Neuronal stem cell (in vitro differentiated cells): Measurements from ENCODE around the gene ATP9B.

Experiments used
- DNase-seq: peaks from one replicate; pipeline ENCODE4 v3.0.0-alpha.2; 2013; ENCODE audit warnings: low spot score
- H2AFZ ChIP-seq: one replicate; pipeline ENCODE4 v1.6.1; 2013; ENCODE audit warnings: mild to moderate bottlenecking, low read length, inconsistent platforms
- H2AK5ac ChIP-seq: 2 replicates; pipeline ENCODE4 v1.6.1; 2013; ENCODE audit warnings: low read depth, mild to moderate bottlenecking, inconsistent platforms, low read length, moderate library complexity, mixed read lengths
- H2BK120ac ChIP-seq: 2 replicates; pipeline ENCODE4 v1.6.1; 2013; ENCODE audit warnings: low read depth, mild to moderate bottlenecking, inconsistent platforms, low read length, moderate library complexity, mixed read lengths
- H2BK12ac ChIP-seq: one replicate; pipeline ENCODE4 v1.6.1; 2013; ENCODE audit warnings: low read length, inconsistent platforms
- H2BK15ac ChIP-seq: 2 replicates; pipeline ENCODE4 v1.6.1; 2013; ENCODE audit warnings: mild to moderate bottlenecking, low read length, inconsistent platforms, mixed read lengths
- H2BK5ac ChIP-seq: one replicate; pipeline ENCODE4 v1.6.1; 2013; ENCODE audit warnings: inconsistent platforms, mild to moderate bottlenecking, low read length, moderate library complexity
- H3K14ac ChIP-seq: one replicate; pipeline ENCODE4 v1.6.1; 2013; ENCODE audit warnings: low read length, inconsistent platforms
- H3K18ac ChIP-seq: 2 replicates; pipeline ENCODE4 v1.6.1; 2013; ENCODE audit warnings: low read length, inconsistent platforms
- H3K23ac ChIP-seq: 2 replicates; pipeline ENCODE4 v1.6.1; 2013; ENCODE audit warnings: low read depth, mild to moderate bottlenecking, mixed read lengths, low read length, inconsistent platforms; ENCODE audit not compliant: poor library complexity
- H3K27ac ChIP-seq: replicated peaks from 3 replicates; pipeline ENCODE4 v1.5.1; 2013; ENCODE audit warnings: low read length, inconsistent platforms
- H3K27me3 ChIP-seq, 3 experiments: 2 replicates each; pipeline ENCODE4 v1.6.1; 2013; ENCODE audit warnings: low read length in 3 of 3, mild to moderate bottlenecking in 2 of 3, inconsistent platforms in 1 of 3, low read depth in 1 of 3, mixed read lengths in 1 of 3, moderate library complexity in 1 of 3; ENCODE audit not compliant: control insufficient read depth in 3 of 3, insufficient read depth in 3 of 3
- H3K36me3 ChIP-seq, 2 donors: replicated peaks in 1 of 2; 2 replicates each; pipeline ENCODE4 v1.6.1; 2013; ENCODE audit warnings: low read length in 2 of 2; ENCODE audit not compliant: control insufficient read depth in 2 of 2, insufficient read depth in 2 of 2
- H3K4ac ChIP-seq: 2 replicates; pipeline ENCODE4 v1.6.1; 2013; ENCODE audit warnings: inconsistent platforms, mild to moderate bottlenecking, low read length, moderate library complexity
- H3K4me1 ChIP-seq, 2 donors: 1 replicate in 1 of 2; 2 replicates in 1 of 2; pipeline ENCODE4 v1.6.1; 2013; ENCODE audit warnings: low read length in 2 of 2, low read depth in 1 of 2; ENCODE audit not compliant: control insufficient read depth in 2 of 2, insufficient read depth in 1 of 2
- H3K4me2 ChIP-seq: one replicate; pipeline ENCODE4 v1.6.1; 2013; ENCODE audit warnings: mild to moderate bottlenecking, low read length, inconsistent platforms; ENCODE audit not compliant: insufficient read depth, poor library complexity, severe bottlenecking
- H3K4me3 ChIP-seq, 2 donors: 2 replicates each; pipeline ENCODE4 v1.5.1; 2013; ENCODE audit warnings: low read length in 2 of 2, mild to moderate bottlenecking in 2 of 2, inconsistent platforms in 1 of 2, moderate library complexity in 1 of 2
- H3K79me1 ChIP-seq: one replicate; pipeline ENCODE4 v1.6.1; 2013; ENCODE audit warnings: low read depth, mild to moderate bottlenecking, inconsistent platforms, low read length, moderate library complexity
- H3K9ac ChIP-seq: one replicate; pipeline ENCODE4 v1.6.1; 2013; ENCODE audit warnings: mild to moderate bottlenecking, low read depth, low read length, inconsistent platforms; ENCODE audit not compliant: poor library complexity
- H3K9me3 ChIP-seq, 2 donors: replicated peaks in 1 of 2; 2 replicates each; pipeline versions ENCODE3 to v1.6.1; 2013; ENCODE audit warnings: low read length in 2 of 2, mild to moderate bottlenecking in 2 of 2, inconsistent platforms in 1 of 2, low read depth in 1 of 2, mixed read lengths in 1 of 2, moderate library complexity in 1 of 2; ENCODE audit not compliant: control insufficient read depth in 2 of 2, insufficient read depth in 1 of 2
- H4K8ac ChIP-seq: one replicate; pipeline ENCODE4 v1.6.1; 2013; ENCODE audit warnings: low read depth, mild to moderate bottlenecking, inconsistent platforms, low read length, moderate library complexity
- H4K91ac ChIP-seq: one replicate; pipeline ENCODE4 v1.6.1; 2013; ENCODE audit warnings: low read length, low read depth, mild to moderate bottlenecking, inconsistent platforms; ENCODE audit not compliant: poor library complexity
- WGBS, 2 donors: extraction: QIAGEN DNeasy Blood & Tissue Kit; methylation state at CpG; one replicate each; pipeline ENCODE4 v1.1.7; 2013; ENCODE audit warnings: missing lambda C conversion rate in 2 of 2, mixed read lengths in 1 of 2; ENCODE audit not compliant: insufficient read length in 2 of 2, insufficient replicate concordance in 1 of 2; ENCODE audit errors: extremely low coverage in 2 of 2; 5-methylcytosine and 5-hydroxymethylcytosine counted together

ATP9B gene

DNA sequence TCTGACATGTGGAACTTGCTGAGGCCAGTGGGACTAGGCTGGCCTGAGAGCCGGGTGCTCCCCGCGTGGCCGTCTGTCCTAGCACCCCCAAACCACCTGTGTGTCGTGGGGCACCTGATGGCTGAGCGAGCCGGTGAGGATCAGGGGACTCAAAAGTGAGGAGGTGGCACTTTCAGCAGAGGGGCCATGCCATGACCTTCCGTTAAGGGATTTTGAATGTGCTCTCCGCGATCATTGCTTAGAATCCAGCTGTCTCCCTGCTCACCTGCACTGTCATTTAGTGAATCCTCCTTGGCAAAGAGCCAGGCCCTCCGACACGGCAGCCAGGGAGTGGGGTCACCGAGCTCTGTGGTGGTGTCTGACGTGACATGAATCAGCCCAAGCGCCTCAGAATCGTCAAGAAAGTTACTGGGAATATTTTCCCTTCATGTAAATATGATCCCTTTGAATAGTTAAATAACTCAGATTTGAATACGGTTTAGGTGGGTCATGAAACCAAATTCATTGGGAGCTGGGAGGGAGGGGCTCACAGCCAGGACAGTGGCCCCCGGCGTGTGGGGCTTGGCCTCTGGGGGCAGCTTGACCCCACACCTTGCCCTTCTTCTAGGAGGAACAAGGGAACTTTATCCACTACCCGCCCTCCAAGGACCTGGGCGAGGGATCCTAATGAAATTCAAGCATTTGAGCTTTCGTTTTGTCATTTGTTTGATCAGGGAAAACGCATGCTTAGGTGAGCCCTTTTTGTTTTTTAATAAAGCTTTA, 336.0 kb downstream of the ATP9B start:
- H3K9me3 ChIP-seq, result peaks cover 0 to 2% of the 10 kb centered on the region in 2 donors
- H3K27ac ChIP-seq, result no peak overlapping the region
- peak overlapping the region; percentile 1 for H3K23ac ChIP-seq
- no peak overlapping the region for H3K4ac ChIP-seq
- H3K79me1 ChIP-seq, result peaks cover 2% of the 10 kb centered on the region
- no peak overlapping the region for H3K9ac ChIP-seq
- peaks cover 0 to 9% of the 10 kb centered on the region in 2 donors for H3K4me1 ChIP-seq
- peaks cover 0 to 34% (median 0%) of the 10 kb centered on the region in 3 experiments for H3K27me3 ChIP-seq
- H2AFZ ChIP-seq, result no peak overlapping the region
- no peaks in the 10 kb centered on the region for H3K36me3 ChIP-seq
- H2AK5ac ChIP-seq, result peak overlapping the region; percentile 84
- no peak overlapping the region for H3K4me3 ChIP-seq
- no peak overlapping the region for H2BK5ac ChIP-seq
- H2BK15ac ChIP-seq, result peak overlapping the region; percentile 19
- no peak overlapping the region for H3K18ac ChIP-seq
- peak overlapping the region; percentile 30 for H2BK12ac ChIP-seq
- no peak for DNase-seq
- no peak overlapping the region for H3K4me2 ChIP-seq
- no peak overlapping the region for H4K8ac ChIP-seq
- no peak overlapping the region for H3K14ac ChIP-seq
- no peak overlapping the region for H4K91ac ChIP-seq
- no peak overlapping the region for H2BK120ac ChIP-seq
- no CpG with 5 or more reads among the region's 23 CpGs for WGBS, 2 donors

DNA sequence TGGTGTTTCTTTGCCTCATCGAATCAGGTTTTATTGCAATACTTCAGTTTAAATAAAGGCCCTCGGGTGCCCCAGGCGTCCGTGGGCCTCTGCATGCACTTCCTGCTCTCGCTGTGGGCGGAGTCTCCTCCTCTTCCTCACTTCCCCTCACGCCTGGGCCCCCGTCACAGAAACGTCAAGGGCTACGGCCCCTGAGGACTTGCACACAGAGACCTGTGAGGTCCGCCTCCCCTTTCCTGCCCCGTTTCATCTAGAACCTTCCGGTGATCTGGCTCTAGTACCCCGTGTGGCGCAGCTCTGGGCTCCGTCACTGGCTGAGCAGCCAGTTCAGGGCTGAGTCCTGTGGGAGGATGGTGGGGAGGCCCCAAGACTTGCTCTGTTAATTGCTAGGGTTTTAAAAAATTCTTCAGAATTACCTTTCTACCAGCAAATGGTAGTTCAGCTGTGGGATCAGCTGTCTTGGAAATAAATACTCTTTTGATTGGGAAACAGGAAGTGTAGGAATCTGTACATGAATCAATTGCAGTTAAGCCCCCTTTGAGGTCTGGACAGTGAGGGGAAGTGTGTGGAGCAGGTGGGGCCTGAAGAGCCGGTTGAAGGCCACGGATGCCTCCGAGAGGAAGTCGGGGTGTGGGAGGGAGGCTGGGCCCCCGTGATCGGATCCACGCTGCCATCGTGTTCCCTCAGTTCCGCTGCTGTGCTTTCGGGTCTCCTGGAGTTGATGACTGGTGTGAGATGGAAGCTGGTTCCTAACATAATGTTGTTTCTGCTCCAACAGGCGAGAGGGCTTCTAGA, 336.8 kb downstream of the ATP9B start:
- DNase-seq, result no peak
- no peaks in the 10 kb centered on the region for H3K36me3 ChIP-seq
- peaks cover 0 to 3% of the 10 kb centered on the region in 2 donors for H3K9me3 ChIP-seq

DNA sequence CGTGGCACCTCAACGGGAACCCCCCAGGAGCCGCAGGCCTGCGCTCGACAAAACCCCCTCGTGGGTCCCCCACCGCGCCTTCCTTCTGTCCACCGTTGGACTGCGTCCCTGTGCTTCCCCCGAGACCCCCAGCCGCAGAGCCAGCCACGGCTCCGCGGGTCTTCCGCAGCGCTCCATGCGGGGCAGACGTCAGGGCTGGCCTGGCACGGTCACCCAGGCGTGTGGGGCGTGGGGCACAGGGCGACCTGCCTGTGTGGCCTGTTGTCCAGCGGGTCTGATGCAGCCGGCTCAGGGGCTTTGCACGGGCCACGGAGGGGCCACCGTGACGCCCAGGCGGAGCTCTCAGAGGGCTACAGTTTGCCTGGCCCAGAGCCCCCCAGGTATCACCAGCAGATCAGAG, 337.5 kb downstream of the ATP9B start:
- Histone ChIP-seq H2AFZ (no peak overlapping the region), H3K18ac (peak overlapping the region; percentile 57), H3K27ac (no peak overlapping the region), H3K23ac (no peak overlapping the region), H3K9ac (no peak overlapping the region), H3K36me3 (no peaks in the 10 kb centered on the region), H3K9me3 (peaks cover 0 to 3% of the 10 kb centered on the region in 2 donors), H3K4ac (no peak overlapping the region), H3K4me3 (no peak overlapping the region), H3K27me3 (peaks cover 0 to 26% (median 0%) of the 10 kb centered on the region in 3 experiments), H2BK5ac (peak overlapping the region; percentile 53), H2BK15ac (no peak overlapping the region), H3K4me1 (peaks cover under 1 to 9% of the 10 kb centered on the region in 2 donors), H4K8ac (no peak overlapping the region), H3K14ac (no peak overlapping the region), H2BK120ac (peak overlapping the region; percentile 96), H2BK12ac (no peak overlapping the region), H3K79me1 (peaks cover 3% of the 10 kb centered on the region), H4K91ac (no peak overlapping the region), H2AK5ac (peak overlapping the region; percentile 75), H3K4me2 (no peak overlapping the region)
- DNase-seq, result no peak
- no CpG with 5 or more reads among the region's 30 CpGs for WGBS, 2 donors

More for the DNA sequence above, 336.8 kb downstream of the ATP9B start:
- Histone ChIP-seq H3K27me3 (peaks cover 0 to 34% (median 0%) of the 10 kb centered on the region in 3 experiments), H3K4me3 (no peak overlapping the region), H2BK12ac (no peak overlapping the region), H2AFZ (no peak overlapping the region), H2BK5ac (peak overlapping the region; percentile 53), H2BK120ac (no peak overlapping the region), H3K79me1 (peaks cover 2% of the 10 kb centered on the region), H3K4me1 (peaks cover 0 to 9% of the 10 kb centered on the region in 2 donors), H2AK5ac (peak overlapping the region; percentile 84), H4K91ac (no peak overlapping the region), H3K4ac (peak overlapping the region; percentile 66), H3K9ac (no peak overlapping the region), H3K23ac (no peak overlapping the region), H3K18ac (peak overlapping the region; percentile 81), H2BK15ac (no peak overlapping the region), H3K14ac (no peak overlapping the region), H3K27ac (no peak overlapping the region), H4K8ac (no peak overlapping the region), H3K4me2 (no peak overlapping the region)
- WGBS, 2 donors, result no CpG with 5 or more reads among the region's 27 CpGs

DNA sequence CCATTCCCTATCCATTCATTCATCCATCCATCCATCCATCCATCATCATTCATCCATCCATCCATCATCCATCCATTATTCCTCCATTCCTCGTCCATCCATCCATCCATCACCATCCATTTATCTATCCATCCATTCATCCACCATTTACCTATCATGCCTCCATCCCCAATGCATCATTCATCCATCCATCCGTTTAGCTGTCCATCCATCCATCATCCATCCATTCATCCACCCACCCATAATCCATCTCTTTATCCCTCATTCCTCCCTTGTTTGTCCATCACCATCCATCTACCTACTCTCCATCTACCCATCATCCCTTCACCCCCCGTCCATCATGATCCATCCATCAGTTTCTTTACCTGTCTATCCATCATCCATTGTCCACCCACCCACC, 340.1 kb downstream of the ATP9B start:
- Histone ChIP-seq H3K27ac (no peak overlapping the region), H3K4me3 (no peak overlapping the region), H3K79me1 (peaks cover 4% of the 10 kb centered on the region)

More for the DNA sequence above, 340.1 kb downstream of the ATP9B start:
- H3K36me3 ChIP-seq, result no peaks in the 10 kb centered on the region
- peak overlapping the region; percentile 65 for H4K8ac ChIP-seq
- H2BK5ac ChIP-seq, result no peak overlapping the region
- no peak overlapping the region for H3K9ac ChIP-seq
- peaks cover 0 to 3% (median 0%) of the 10 kb centered on the region in 3 experiments for H3K27me3 ChIP-seq
- peaks cover 2 to 4% of the 10 kb centered on the region in 2 donors for H3K4me1 ChIP-seq
- H3K9me3 ChIP-seq, result peaks cover 0 to 3% of the 10 kb centered on the region in 2 donors
- H2BK12ac ChIP-seq, result no peak overlapping the region
- no peak overlapping the region for H2AFZ ChIP-seq
- no peak overlapping the region for H3K4me2 ChIP-seq
- no peak overlapping the region for H3K14ac ChIP-seq
- 100% methylated on average over 2 to 3 of the region's 3 CpGs for WGBS, 2 donors
- no peak overlapping the region for H2AK5ac ChIP-seq
- H2BK120ac ChIP-seq, result no peak overlapping the region
- no peak for DNase-seq
- H4K91ac ChIP-seq, result no peak overlapping the region
- H2BK15ac ChIP-seq, result no peak overlapping the region
- no peak overlapping the region for H3K18ac ChIP-seq
- no peak overlapping the region for H3K23ac ChIP-seq
- no peak overlapping the region for H3K4ac ChIP-seq
